A673 (cell line): ENCODE data around the gene LRRD1. TPM values are rescaled to one million over a fixed set of nuclear protein-coding genes. Genes with fewer than 3 reads are reported as not detected.

Experiments used
- BruUV-seq: library from RNA; stranded (reverse); fragments of 400-500 nt; replicated peaks from 2 replicates; lab custom pipeline; 2021; lab: Mats Ljungman, UMichigan
- CTCF ChIA-PET: fragments of 300-600 bp; sonication (Branson Sonifier 250); formaldehyde crosslinking; loops from one replicate; lab custom pipeline; 2022; ENCODE audit warnings: antibody characterized with exemption; lab: Charles Lee
- POLR2A ChIA-PET: fragments of 300-600 bp; sonication (Branson Sonifier 250); formaldehyde crosslinking; loops from one replicate; lab custom pipeline; 2022; ENCODE audit warnings: antibody characterized with exemption; ENCODE audit not compliant: low non-redundant PET; lab: Charles Lee
- DNase-seq: peaks from one replicate; pipeline ENCODE4 v3.0.0-alpha.2; 2015; ENCODE audit warnings: low spot score
- H3K27ac ChIP-seq: fragments of 200-600 bp; sonication (generic); 2 replicates; pipeline ENCODE4 v1.5.1; 2016; ENCODE audit warnings: mixed run types, low read depth, mild to moderate bottlenecking, mixed read lengths, antibody characterized with exemption, low read length; ENCODE audit not compliant: poor library complexity, severe bottlenecking
- H3K27me3 ChIP-seq: fragments of 200-600 bp; sonication (generic); replicated peaks from 2 replicates; pipeline ENCODE4 v1.6.1; 2017; ENCODE audit warnings: mixed run types, low read depth, mild to moderate bottlenecking, mixed read lengths, antibody characterized with exemption, low read length; ENCODE audit not compliant: insufficient read depth, poor library complexity
- H3K36me3 ChIP-seq: fragments of 200-600 bp; sonication (generic); 2 replicates; pipeline ENCODE4 v1.6.1; 2016; ENCODE audit warnings: mixed run types, mild to moderate bottlenecking, mixed read lengths, antibody characterized with exemption, low read length; ENCODE audit not compliant: insufficient read depth, poor library complexity, severe bottlenecking
- H3K4me1 ChIP-seq: fragments of 200-600 bp; sonication (generic); 2 replicates; pipeline ENCODE4 v1.6.1; 2017; ENCODE audit warnings: mixed run types, mild to moderate bottlenecking, mixed read lengths, antibody characterized with exemption, low read length; ENCODE audit not compliant: insufficient read depth, poor library complexity, severe bottlenecking
- H3K4me3 ChIP-seq: fragments of 200-600 bp; sonication (generic); 2 replicates; pipeline ENCODE4 v1.5.1; 2016; ENCODE audit warnings: low read depth, mixed run types, mild to moderate bottlenecking, mixed read lengths, low read length; ENCODE audit not compliant: poor library complexity, severe bottlenecking
- H3K9me3 ChIP-seq: fragments of 200-600 bp; sonication (generic); 2 replicates; pipeline ENCODE4 v1.6.1; 2016; ENCODE audit warnings: mixed run types, low read depth, mild to moderate bottlenecking, mixed read lengths, antibody characterized with exemption, low read length; ENCODE audit not compliant: poor library complexity, severe bottlenecking
- EZH2 ChIP-seq: fragments of 200-600 bp; sonication (generic); IDR thresholded peaks from 2 replicates; pipeline ENCODE4 v1.6.1; 2017; ENCODE audit warnings: borderline replicate concordance, low read depth, mild to moderate bottlenecking, mixed read lengths, antibody characterized with exemption, low read length; ENCODE audit not compliant: poor library complexity, severe bottlenecking
- intact Hi-C: fragments of 100-400 bp; cut with micrococcal nuclease; formaldehyde crosslinking; loops from one replicate; pipeline ENCODE4 v1.10.0; 2022; ENCODE audit not compliant: unreplicated experiment
- total RNA-seq: library from RNA; stranded (reverse); gene quantifications from 2 replicates; pipeline ENCODE4 v1.2.3, GENCODE V29; 2021
- TF ChIP-seq, protein P1 (sequence below): fragments of 300-800, 200-600 bp; sonication (generic); conservative IDR thresholded peaks from 2 replicates; pipeline ENCODE4 v1.5.1; 2017; ENCODE audit warnings: low read depth, mild to moderate bottlenecking, antibody characterized with exemption, low read length, moderate library complexity, mixed read lengths

Gene LRRD1
- total RNA-seq, 1 experiment from 2014 or later, result not detected

- intact Hi-C loops, result no loop called here
- DNase-seq, result no peak
- no TSS peak for BruUV-seq
- no peak for TF ChIP-seq EZH2
- TF ChIP-seq, protein P1, sequence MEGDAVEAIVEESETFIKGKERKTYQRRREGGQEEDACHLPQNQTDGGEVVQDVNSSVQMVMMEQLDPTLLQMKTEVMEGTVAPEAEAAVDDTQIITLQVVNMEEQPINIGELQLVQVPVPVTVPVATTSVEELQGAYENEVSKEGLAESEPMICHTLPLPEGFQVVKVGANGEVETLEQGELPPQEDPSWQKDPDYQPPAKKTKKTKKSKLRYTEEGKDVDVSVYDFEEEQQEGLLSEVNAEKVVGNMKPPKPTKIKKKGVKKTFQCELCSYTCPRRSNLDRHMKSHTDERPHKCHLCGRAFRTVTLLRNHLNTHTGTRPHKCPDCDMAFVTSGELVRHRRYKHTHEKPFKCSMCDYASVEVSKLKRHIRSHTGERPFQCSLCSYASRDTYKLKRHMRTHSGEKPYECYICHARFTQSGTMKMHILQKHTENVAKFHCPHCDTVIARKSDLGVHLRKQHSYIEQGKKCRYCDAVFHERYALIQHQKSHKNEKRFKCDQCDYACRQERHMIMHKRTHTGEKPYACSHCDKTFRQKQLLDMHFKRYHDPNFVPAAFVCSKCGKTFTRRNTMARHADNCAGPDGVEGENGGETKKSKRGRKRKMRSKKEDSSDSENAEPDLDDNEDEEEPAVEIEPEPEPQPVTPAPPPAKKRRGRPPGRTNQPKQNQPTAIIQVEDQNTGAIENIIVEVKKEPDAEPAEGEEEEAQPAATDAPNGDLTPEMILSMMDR, result no peak
- CTCF ChIA-PET, result no interaction called here
- no peaks in the 10 kb centered on the region for H3K27me3 ChIP-seq
- no peaks in the 10 kb centered on the region for H3K9me3 ChIP-seq
- H3K4me3 ChIP-seq, result no peak overlapping the region
- peaks cover 89% of the 10 kb centered on the region for H3K36me3 ChIP-seq
- no peaks in the 10 kb centered on the region for H3K4me1 ChIP-seq
- H3K27ac ChIP-seq, result no peak overlapping the region
- POLR2A ChIA-PET, result no interaction called here
Observed at GRCh38 chr7:92121681-92122080, 57.3 kb downstream of the LRRD1 start.

- H3K9me3 ChIP-seq, result no peaks in the 10 kb centered on the region
- CTCF ChIA-PET, result no interaction called here
- no TSS peak for BruUV-seq
- H3K27ac ChIP-seq, result no peak overlapping the region
- H3K4me1 ChIP-seq, result no peaks in the 10 kb centered on the region
- no peak overlapping the region for H3K4me3 ChIP-seq
- no peak for TF ChIP-seq EZH2
- TF ChIP-seq, protein P1, result no peak
- no peaks in the 10 kb centered on the region for H3K27me3 ChIP-seq
- POLR2A ChIA-PET, result no interaction called here
- intact Hi-C loops, result no loop called here
- H3K36me3 ChIP-seq, result peaks cover 89% of the 10 kb centered on the region
- no peak for DNase-seq
Observed at GRCh38 chr7:92119213-92119759, 59.7 kb downstream of the LRRD1 start.

- CTCF ChIA-PET, result no interaction called here
- no peak for DNase-seq
- H3K27ac ChIP-seq, result no peak overlapping the region
- intact Hi-C loops, result no loop called here
- no peaks in the 10 kb centered on the region for H3K4me1 ChIP-seq
- H3K27me3 ChIP-seq, result no peaks in the 10 kb centered on the region
- no peak overlapping the region for H3K4me3 ChIP-seq
- H3K36me3 ChIP-seq, result peaks cover 84% of the 10 kb centered on the region
- no TSS peak for BruUV-seq
- H3K9me3 ChIP-seq, result no peaks in the 10 kb centered on the region
- POLR2A ChIA-PET, result no interaction called here
- TF ChIP-seq EZH2, result no peak
- TF ChIP-seq, protein P1, result no peak
Observed at GRCh38 chr7:92116949-92117348, 62.0 kb downstream of the LRRD1 start.
